NCI-H524 (cell line): ENCODE data around the gene IFFO2.
"Not testable (repeated sequence)": the region's sequence is repeated elsewhere in the genome, so short reads cannot be mapped to it uniquely, and the experiment has no call there.

Experiments used
- DNase-seq, 2 experiments: peaks; one replicate each; lab custom pipeline; 2025; lab: John Stamatoyannopoulos, UW

IFFO2 gene

DNA sequence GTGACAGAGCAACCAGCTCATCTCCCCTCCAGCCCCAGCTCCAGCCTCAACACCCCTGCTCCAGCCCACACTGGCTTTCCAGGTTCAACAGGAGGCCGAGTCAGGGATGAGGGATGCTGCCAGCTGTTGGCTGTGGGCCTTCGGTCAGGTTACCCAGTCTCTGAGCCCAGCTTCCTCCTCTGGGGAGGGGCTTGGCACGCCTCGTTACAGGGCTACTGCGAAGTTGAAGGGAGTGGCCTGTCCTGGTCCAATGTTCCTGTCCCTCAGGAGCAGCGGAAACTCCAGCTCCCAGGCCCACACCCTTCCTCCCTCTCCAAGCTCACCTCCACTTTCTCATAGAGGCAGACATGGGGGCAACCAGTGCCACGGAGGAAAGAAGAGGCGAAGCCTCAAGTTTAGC is 81.9 kb downstream of the IFFO2 start:
- no peak for DNase-seq

DNA sequence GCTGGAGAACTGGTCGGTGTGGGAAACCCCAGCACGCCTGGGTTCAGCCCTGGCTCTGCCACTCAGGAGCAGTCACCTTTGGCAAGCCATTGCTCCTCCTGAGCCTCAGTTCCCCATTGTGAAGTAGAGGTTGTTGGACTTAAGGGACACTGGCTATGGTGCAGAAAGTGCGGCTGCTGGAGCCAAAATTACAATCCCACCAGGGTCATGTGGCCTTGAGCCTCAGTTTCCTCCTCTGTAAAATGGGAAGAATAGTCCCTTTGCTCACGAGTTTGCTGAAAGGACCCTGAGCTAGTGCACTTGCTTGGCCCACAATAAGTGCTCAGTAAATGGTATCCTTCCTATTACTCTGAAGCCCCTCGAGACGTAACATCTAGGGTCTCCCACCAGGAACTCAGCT is 82.4 kb downstream of the IFFO2 start:
- no peak for DNase-seq

GRCh38 chr1:18872071-18872611 is 84.3 kb downstream of the IFFO2 start:
- DNase-seq = no peak

GRCh38 chr1:18871401-18872070 is 84.9 kb downstream of the IFFO2 start:
- DNase-seq = no peak

GRCh38 chr1:18870957-18871356 is 85.5 kb downstream of the IFFO2 start:
- no peak for DNase-seq

- DNase-seq = not testable (repeated sequence)
These were observed 85.9 kb downstream of the IFFO2 start for GRCh38 chr1:18870595-18870865.

DNA sequence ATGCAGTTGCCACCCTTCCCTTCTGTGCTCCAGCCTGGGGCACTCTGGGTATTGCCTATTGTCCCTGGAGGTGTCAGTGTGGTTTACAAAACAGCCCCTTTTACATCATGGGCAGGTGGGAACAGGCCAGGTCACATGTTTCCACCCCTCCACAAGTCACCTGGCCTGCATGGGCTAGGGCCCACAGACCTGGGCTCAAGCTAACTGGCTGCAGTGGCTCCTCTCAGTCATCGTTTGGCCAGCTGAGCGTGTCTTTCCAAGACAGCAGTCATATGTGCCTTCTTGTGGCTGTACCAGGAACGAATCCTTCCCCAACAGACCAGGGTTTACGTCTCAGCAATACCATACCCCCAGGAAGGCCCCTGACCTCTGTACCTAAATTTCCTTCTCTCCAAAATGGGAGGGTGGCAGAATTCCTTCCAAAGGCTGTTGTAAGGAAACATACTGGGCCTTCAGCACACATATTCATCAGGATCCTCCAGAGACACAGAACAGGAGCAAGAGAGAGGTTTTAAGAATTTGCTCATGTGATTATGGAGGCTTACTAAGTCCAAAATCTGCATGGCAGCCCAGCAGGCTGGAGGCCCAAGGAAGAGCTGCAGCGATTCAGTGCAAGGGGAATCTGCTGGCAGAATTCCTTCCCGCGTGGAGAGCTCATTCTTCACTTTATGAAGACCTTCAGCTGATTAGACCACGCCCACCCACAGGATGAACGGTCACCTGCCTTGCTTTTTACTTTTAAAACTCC is 86.5 kb downstream of the IFFO2 start:
- no peak for DNase-seq

- no peak for DNase-seq
These were observed 87.6 kb downstream of the IFFO2 start for GRCh38 chr1:18868801-18869424.

GRCh38 chr1:18868354-18868753 is 88.1 kb downstream of the IFFO2 start:
- no peak for DNase-seq

DNA sequence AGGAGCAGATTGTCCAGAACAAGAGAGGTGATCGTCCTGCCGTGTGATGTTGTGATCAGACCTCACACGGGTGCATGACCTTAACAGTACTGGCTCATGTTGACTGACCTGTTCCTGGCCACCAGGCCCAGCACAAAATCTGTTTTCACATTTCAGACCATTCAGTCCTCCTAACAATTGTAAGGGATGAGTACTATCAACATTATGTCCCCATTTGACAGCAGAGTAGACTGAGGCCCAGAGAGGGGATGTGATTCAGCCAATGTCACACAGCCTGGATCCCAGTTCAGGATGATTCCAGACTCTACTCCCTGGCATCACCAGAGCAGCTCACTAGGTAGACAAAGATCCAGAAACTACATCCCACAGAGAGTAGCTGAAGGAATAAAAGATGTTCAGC is 89.6 kb downstream of the IFFO2 start:
- DNase-seq = no peak

GRCh38 chr1:18866314-18866713 is 90.2 kb downstream of the IFFO2 start:
- no peak for DNase-seq

GRCh38 chr1:18865176-18865575 is 91.3 kb downstream of the IFFO2 start:
- no peak for DNase-seq

GRCh38 chr1:18861590-18861989 is 94.9 kb downstream of the IFFO2 start:
- DNase-seq = no peak

GRCh38 chr1:18861082-18861481 is 95.4 kb downstream of the IFFO2 start:
- DNase-seq = peak in 1 of 2 experiments; percentile 45

GRCh38 chr1:18859560-18859959 is 96.9 kb downstream of the IFFO2 start, which contains the start of gene TAS1R2:
TAS1R2 (minus strand) TSS chr1:18859660; CDS start chr1:18859660, 0 bp downstream.
- no peak for DNase-seq

GRCh38 chr1:18858070-18858688 is 98.3 kb downstream of the IFFO2 start:
- no peak for DNase-seq

DNA sequence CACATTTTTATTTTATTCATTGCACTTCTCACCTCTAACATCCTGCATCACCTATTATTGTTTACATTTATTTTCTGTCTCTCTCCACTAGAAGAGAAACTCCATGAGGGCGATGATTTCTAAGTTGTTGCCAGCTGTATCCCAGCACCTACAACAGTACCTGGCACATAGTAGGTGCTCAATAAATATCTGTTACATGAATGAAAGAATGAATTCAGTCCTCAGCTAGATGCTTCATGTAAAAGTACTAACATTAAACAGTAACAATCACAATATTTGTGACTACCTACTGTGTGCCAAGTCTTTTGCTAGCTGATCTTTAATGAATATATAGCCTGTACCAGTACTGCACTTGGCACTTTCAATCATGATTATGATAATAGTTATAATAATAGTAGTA is 100.0 kb downstream of the IFFO2 start:
- DNase-seq = no peak

DNA sequence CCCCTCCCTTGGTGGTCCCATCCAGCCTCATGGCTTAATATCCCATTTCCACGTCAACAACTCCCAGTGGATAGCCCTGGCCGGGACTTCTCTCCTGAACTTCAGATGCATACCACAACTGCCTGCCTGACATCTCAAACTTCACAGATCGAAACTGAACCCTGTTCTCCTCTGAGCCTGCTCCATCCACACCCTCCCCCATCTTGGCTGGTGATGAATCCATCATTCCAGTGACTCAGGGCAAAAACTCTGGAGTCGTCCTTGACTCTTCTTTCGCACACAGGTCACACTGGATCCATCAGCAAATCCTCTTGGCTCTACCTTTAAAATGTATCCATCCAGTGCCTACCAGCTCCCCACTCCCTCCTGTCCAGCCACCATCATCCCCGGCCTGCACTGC is 100.9 kb downstream of the IFFO2 start:
- DNase-seq = no peak

DNA sequence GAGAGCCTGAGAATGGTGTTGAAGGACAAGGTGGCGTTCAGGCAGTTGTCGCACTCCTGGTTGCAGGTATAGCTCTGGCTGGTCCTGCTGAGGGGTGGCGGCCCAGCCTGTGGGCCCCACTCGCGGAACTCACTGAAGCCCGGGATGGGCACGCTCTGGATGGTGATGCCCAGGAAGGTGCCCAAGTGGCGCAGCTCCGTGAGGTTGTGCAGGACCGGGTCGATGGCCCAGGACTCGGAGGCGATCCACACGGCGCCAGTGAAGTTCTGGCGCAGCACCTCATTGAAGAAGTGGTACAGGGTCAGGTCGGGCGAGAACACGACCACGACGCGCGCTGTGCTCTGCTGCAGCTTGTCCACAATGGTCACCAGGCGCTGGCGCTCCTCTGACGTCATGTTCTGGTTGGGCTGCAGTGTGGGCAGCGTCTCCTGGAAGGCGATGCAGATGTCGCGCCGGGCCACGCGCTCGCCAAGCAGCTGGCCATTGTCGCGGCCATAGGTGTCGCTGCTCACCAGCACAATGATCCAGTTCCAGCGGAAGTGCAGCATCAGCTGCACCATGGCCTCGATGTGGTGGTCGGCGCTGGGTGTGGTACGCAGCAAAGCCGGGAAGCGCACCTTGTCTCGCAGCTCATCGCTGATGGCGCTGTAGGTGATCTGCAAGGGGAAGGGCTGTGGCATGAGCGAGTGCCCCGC is 102.0 kb downstream of the IFFO2 start:
- DNase-seq = no peak
